HG02852 (cell line): Measurements from ENCODE around the gene RNF26.

ENCODE experiments used
- ATAC-seq: cut with Tn5 transposase; IDR thresholded peaks from one replicate; pipeline ENCODE4 v1.9.1; 2021; ENCODE audit warnings: mild to moderate bottlenecking, moderate library complexity; ENCODE audit not compliant: unreplicated experiment

The RNF26 gene

GRCh38 chr11:119350302-119350701 lies 16.0 kb downstream of the RNF26 start:
- no peak for ATAC-seq

- no peak for ATAC-seq
Measured at GRCh38 chr11:119351232-119351631, 16.9 kb downstream of the RNF26 start.

- no peak for ATAC-seq
Measured at GRCh38 chr11:119352857-119353260, 18.5 kb downstream of the RNF26 start.

- ATAC-seq: no peak
Measured at GRCh38 chr11:119355091-119355843, 20.9 kb downstream of the RNF26 start.

GRCh38 chr11:119356349-119357031 lies 22.2 kb downstream of the RNF26 start:
- peak; percentile 71 for ATAC-seq

GRCh38 chr11:119357074-119357473 lies 22.7 kb downstream of the RNF26 start:
- ATAC-seq: no peak

GRCh38 chr11:119359365-119360214 lies 25.3 kb downstream of the RNF26 start:
- no peak for ATAC-seq

GRCh38 chr11:119361056-119361787 lies 26.9 kb downstream of the RNF26 start:
- ATAC-seq: no peak

GRCh38 chr11:119361941-119362725 lies 27.8 kb downstream of the RNF26 start:
- no peak for ATAC-seq

GRCh38 chr11:119362741-119363080 lies 28.4 kb downstream of the RNF26 start:
- no peak for ATAC-seq

GRCh38 chr11:119363081-119363850 lies 28.9 kb downstream of the RNF26 start:
- no peak for ATAC-seq

GRCh38 chr11:119363851-119364590 lies 29.7 kb downstream of the RNF26 start:
- ATAC-seq: peak; percentile 57

GRCh38 chr11:119365071-119365591 lies 30.8 kb downstream of the RNF26 start:
- no peak for ATAC-seq

GRCh38 chr11:119366690-119367620 lies 32.6 kb downstream of the RNF26 start:
- ATAC-seq: no peak

- ATAC-seq: no peak
Measured at GRCh38 chr11:119367661-119368120, 33.4 kb downstream of the RNF26 start.

- no peak for ATAC-seq
Measured at GRCh38 chr11:119368121-119369034, 34.1 kb downstream of the RNF26 start.
